ENCODE measurements around the gene MCU.

Gene MCU

DNA sequence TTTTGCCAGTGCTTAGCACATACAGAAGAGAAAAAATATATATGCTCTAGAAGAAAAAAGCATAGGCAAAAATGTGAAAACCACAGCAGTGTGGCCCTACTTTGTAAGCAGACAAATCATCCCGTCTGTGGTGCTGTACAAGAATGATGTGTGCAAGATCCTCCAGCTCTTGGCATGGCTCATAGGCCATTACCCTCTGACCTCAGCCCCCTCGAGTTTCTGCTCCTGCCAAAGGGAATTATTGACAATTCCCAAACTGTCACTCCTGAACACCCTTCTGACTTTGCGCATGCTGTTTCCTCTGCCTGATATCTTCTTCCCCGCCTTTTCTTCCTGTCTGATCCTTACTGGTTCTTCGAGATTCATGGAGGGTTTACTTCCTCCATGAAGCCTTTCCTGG lies 235.5 kb downstream of the MCU start:
- no peak for DNase-seq (ENCODE audit: extremely low spot score)
- TF ChIP-seq SUZ12 (IDR thresholded peaks at IDR 0.05) (no peak), SP1 (IDR thresholded peaks at IDR 0.05) (no peak), FOXK2 (IDR thresholded peaks at IDR 0.05) (no peak), CTBP1 (IDR thresholded peaks at IDR 0.05; ENCODE audit: borderline replicate concordance) (no peak), TARDBP (IDR thresholded peaks at IDR 0.05) (no peak), HDGF (IDR thresholded peaks at IDR 0.05; ENCODE audit: borderline replicate concordance) (no peak), ZNF384 (IDR thresholded peaks at IDR 0.05) (no peak), FOXM1 (IDR thresholded peaks at IDR 0.05; ENCODE audit: borderline replicate concordance) (no peak), FOXA1 (IDR thresholded peaks at IDR 0.05) (no peak), ARNT (IDR thresholded peaks at IDR 0.05) (no peak), ELF4 (IDR thresholded peaks at IDR 0.05) (no peak)
- TF ChIP-seq, protein P1, sequence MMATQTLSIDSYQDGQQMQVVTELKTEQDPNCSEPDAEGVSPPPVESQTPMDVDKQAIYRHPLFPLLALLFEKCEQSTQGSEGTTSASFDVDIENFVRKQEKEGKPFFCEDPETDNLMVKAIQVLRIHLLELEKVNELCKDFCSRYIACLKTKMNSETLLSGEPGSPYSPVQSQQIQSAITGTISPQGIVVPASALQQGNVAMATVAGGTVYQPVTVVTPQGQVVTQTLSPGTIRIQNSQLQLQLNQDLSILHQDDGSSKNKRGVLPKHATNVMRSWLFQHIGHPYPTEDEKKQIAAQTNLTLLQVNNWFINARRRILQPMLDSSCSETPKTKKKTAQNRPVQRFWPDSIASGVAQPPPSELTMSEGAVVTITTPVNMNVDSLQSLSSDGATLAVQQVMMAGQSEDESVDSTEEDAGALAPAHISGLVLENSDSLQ (IDR thresholded peaks at IDR 0.05) = no peak
- CTCF ChIA-PET = no interaction called here
- POLR2A ChIA-PET = no interaction called here

DNA sequence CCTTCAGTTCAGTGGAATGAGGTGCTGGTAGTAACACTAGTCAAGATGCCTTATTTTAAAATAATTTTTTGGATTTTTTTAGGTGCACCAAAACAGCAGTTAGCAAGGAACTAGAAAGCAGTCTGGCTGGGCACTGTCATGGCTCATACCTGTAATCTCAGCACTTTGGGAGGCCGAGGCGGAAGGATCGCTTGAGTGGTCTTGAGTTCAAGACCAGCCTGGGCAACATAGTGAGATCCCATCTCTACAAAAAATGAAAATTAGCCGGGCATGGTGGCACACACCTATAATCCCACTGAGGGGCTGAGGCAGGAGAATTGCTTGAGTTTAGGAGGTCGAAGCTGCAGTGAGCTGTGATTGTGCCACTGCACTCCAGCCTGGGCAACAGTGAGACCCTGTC lies 236.9 kb downstream of the MCU start:
- ChIA-PET POLR2A (no interaction called here), CTCF (no interaction called here)
- no peak for DNase-seq (ENCODE audit: extremely low spot score)
- TF ChIP-seq FOXA1 (IDR thresholded peaks at IDR 0.05) (no peak), SP1 (IDR thresholded peaks at IDR 0.05) (no peak), ARNT (IDR thresholded peaks at IDR 0.05) (no peak), SUZ12 (IDR thresholded peaks at IDR 0.05) (no peak), ZNF384 (IDR thresholded peaks at IDR 0.05) (no peak), LEF1 (IDR thresholded peaks at IDR 0.05; ENCODE audit: borderline replicate concordance) (no peak), FOXM1 (IDR thresholded peaks at IDR 0.05; ENCODE audit: borderline replicate concordance) (no peak), TARDBP (IDR thresholded peaks at IDR 0.05) (no peak), L3MBTL2 (conservative IDR thresholded peaks at IDR 0.05) (no peak), FOXK2 (IDR thresholded peaks at IDR 0.05) (no peak), CTBP1 (IDR thresholded peaks at IDR 0.05; ENCODE audit: borderline replicate concordance) (no peak)

DNA sequence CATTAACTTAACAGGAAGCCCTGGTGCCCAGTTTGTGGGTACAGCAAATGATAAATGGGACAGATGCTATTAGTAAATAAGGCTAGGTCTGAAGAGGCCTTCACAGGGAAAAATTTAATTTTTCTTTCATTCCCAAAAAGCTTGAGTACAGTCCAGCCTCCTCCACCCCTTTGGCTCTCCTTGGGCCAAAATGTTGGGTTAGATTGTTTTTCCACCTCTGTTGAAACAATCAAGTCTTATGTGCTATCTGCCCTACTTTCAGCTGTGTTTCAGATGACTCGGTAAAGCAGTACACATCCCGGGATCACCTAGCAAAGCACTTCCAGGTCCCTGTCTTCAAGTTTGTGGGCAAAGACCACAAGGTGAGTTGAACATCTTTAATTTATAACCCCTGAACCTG lies 238.3 kb downstream of the MCU start:
- CTCF ChIA-PET = interaction anchor here (0.6 kb wide), 1 partner anchor 237 kb away, joined by 4 read pairs; no protein-coding TSS in a partner anchor
- POLR2A ChIA-PET = no interaction called here
- no peak for TF ChIP-seq FOXM1 (IDR thresholded peaks at IDR 0.05; ENCODE audit: borderline replicate concordance)
- TF ChIP-seq, protein P1 (IDR thresholded peaks at IDR 0.05) = no peak
- TF ChIP-seq FOXA1 (IDR thresholded peaks at IDR 0.05) = no peak
- TF ChIP-seq ELF4 (IDR thresholded peaks at IDR 0.05) = no peak
- TF ChIP-seq BHLHE40 (IDR thresholded peaks at IDR 0.05; ENCODE audit: borderline replicate concordance) = no peak
- no peak for TF ChIP-seq SUZ12 (IDR thresholded peaks at IDR 0.05)
- TF ChIP-seq FOXK2 (IDR thresholded peaks at IDR 0.05) = no peak
- no peak for TF ChIP-seq L3MBTL2 (conservative IDR thresholded peaks at IDR 0.05)
- no peak for TF ChIP-seq NFRKB (IDR thresholded peaks at IDR 0.05)
- TF ChIP-seq SP1 (IDR thresholded peaks at IDR 0.05) = no peak
- TF ChIP-seq ARNT (IDR thresholded peaks at IDR 0.05) = no peak
- no peak for TF ChIP-seq ZNF384 (IDR thresholded peaks at IDR 0.05)
- TF ChIP-seq LEF1 (IDR thresholded peaks at IDR 0.05; ENCODE audit: borderline replicate concordance) = no peak
- TF ChIP-seq CTBP1 (IDR thresholded peaks at IDR 0.05; ENCODE audit: borderline replicate concordance) = no peak
- TF ChIP-seq TARDBP (IDR thresholded peaks at IDR 0.05) = no peak
- no peak for TF ChIP-seq HDGF (IDR thresholded peaks at IDR 0.05; ENCODE audit: borderline replicate concordance)
- DNase-seq (ENCODE audit: extremely low spot score) = no peak

DNA sequence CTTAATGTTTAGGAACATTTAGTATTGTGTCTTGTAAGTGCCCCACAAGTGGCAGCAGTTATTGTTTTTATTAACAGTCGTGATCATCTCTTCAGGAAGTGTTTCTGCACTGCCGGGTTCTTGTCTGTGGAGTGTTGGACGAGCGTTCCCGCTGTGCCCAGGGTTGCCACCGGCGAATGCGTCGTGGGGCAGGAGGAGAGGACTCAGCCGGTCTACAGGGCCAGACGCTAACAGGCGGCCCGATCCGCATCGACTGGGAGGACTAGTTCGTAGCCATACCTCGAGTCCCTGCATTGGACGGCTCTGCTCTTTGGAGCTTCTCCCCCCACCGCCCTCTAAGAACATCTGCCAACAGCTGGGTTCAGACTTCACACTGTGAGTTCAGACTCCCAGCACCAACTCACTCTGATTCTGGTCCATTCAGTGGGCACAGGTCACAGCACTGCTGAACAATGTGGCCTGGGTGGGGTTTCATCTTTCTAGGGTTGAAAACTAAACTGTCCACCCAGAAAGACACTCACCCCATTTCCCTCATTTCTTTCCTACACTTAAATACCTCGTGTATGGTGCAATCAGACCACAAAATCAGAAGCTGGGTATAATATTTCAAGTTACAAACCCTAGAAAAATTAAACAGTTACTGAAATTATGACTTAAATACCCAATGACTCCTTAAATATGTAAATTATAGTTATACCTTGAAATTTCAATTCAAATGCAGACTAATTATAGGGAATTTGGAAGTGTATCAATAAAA lies 240.5 kb downstream of the MCU start:
- ChIA-PET POLR2A (no interaction called here), CTCF (no interaction called here)
- TF ChIP-seq SP1 (IDR thresholded peaks at IDR 0.05) = no peak
- no peak for DNase-seq (ENCODE audit: extremely low spot score)

DNA sequence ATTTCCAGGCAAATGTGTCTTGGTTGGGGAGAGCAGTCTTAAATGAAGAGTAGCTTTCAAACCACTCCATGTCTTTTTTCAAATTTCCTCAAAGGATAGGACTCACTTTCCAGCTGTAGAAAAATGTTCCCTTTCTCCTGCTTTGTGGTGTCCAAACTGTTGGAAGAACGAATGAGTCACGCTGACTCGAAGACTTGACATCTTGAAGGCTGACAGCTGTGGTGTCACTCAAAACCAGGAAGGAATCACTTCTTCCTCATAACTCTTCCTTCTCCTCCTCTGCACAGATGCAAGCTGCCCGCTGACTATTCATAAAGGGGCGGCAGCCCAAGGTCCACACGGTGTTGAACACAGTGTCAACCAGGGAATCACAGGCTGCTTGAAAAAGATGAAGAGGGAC lies 243.4 kb downstream of the MCU start:
- POLR2A ChIA-PET = no interaction called here
- CTCF ChIA-PET = no interaction called here
- DNase-seq (ENCODE audit: extremely low spot score) = no peak
- TF ChIP-seq ELF4 (IDR thresholded peaks at IDR 0.05) (no peak), LEF1 (IDR thresholded peaks at IDR 0.05; ENCODE audit: borderline replicate concordance) (no peak)

All from HEK293T (cell line).